DND-41 (cell line): ENCODE measurements around the gene MB21D2.

ENCODE experiments used
- CTCF ChIP-seq: IDR thresholded peaks from 2 replicates; pipeline ENCODE4 v1.5.1; 2012; ENCODE audit warnings: borderline replicate concordance, low read length, moderate library complexity, mild to moderate bottlenecking; ENCODE audit not compliant: poor library complexity, severe bottlenecking; ENCODE audit errors: extremely low read depth
- EZH2 ChIP-seq: IDR thresholded peaks from 3 replicates; pipeline ENCODE4 v1.6.1; 2012; ENCODE audit warnings: borderline replicate concordance, low read depth, mild to moderate bottlenecking, moderate library complexity, low read length, inconsistent platforms; ENCODE audit not compliant: severe bottlenecking

- TF ChIP-seq CTCF: no peak
- TF ChIP-seq EZH2: no peak
Measured at GRCh38 chr3:192747145-192747544, 170.5 kb downstream of the MB21D2 start.
